CD14-positive monocyte (primary cell): ENCODE measurements around the gene CYB561D2. TPM values are rescaled to one million over a fixed set of nuclear protein-coding genes. Genes with fewer than 3 reads are reported as not detected.
A peak's percentile ranks its signal among the peaks of the same experiment; 100 is the strongest.

Source experiments
- DNase-seq, 3 donors: peaks; one replicate each; pipeline ENCODE4 v3.0.0-alpha.2; 2011 to 2022
- H2AFZ ChIP-seq: 2 replicates; pipeline ENCODE4 v1.6.0; 2012; ENCODE audit warnings: mild to moderate bottlenecking, low read depth, low read length, inconsistent platforms; ENCODE audit not compliant: insufficient read depth, poor library complexity, severe bottlenecking
- H3K27ac ChIP-seq, 2 donors: 1 replicate in 1 of 2; 2 replicates in 1 of 2; pipeline ENCODE4 v1.5.1; 2012 to 2013; ENCODE audit warnings: low read length in 2 of 2, control low read depth in 1 of 2, inconsistent platforms in 1 of 2, low read depth in 1 of 2, mild to moderate bottlenecking in 1 of 2
- H3K27me3 ChIP-seq, 2 donors: one replicate each; pipeline versions ENCODE4 v1.6.0 to v1.6.1; 2011 to 2013; ENCODE audit warnings: low read length in 2 of 2; ENCODE audit not compliant: control insufficient read depth in 2 of 2, insufficient read depth in 2 of 2
- H3K36me3 ChIP-seq, 2 donors: replicated peaks in 1 of 2; 1 replicate in 1 of 2; 2 replicates in 1 of 2; pipeline versions ENCODE4 v1.5.1 to v1.6.1; 2012 to 2013; ENCODE audit warnings: low read length in 2 of 2, control low read depth in 1 of 2, inconsistent platforms in 1 of 2, mild to moderate bottlenecking in 1 of 2; ENCODE audit not compliant: insufficient read depth in 2 of 2, control insufficient read depth in 1 of 2
- H3K4me1 ChIP-seq, 2 donors: 1 replicate in 1 of 2; 2 replicates in 1 of 2; pipeline versions ENCODE4 v1.5.1 to v1.6.1; 2012 to 2013; ENCODE audit warnings: low read length in 2 of 2, control low read depth in 1 of 2, inconsistent platforms in 1 of 2, mild to moderate bottlenecking in 1 of 2, moderate library complexity in 1 of 2; ENCODE audit not compliant: insufficient read depth in 2 of 2, control insufficient read depth in 1 of 2
- H3K4me2 ChIP-seq: replicated peaks from 2 replicates; pipeline ENCODE3; 2012; ENCODE audit warnings: low read length, moderate library complexity, mild to moderate bottlenecking; ENCODE audit not compliant: poor library complexity, severe bottlenecking; ENCODE audit errors: extremely low read depth
- H3K4me3 ChIP-seq, 3 experiments: fragments of 200-600 bp in 1 of 3; sonication (generic) in 1 of 3; replicated peaks in 1 of 3; 1 replicate in 2 of 3; 2 replicates in 1 of 3; pipeline ENCODE4 v1.5.1; 2011 to 2013; ENCODE audit warnings: low read length in 3 of 3, mild to moderate bottlenecking in 3 of 3, control low read depth in 2 of 3, low read depth in 2 of 3, inconsistent platforms in 1 of 3, moderate library complexity in 1 of 3
- H3K79me2 ChIP-seq: 2 replicates; pipeline ENCODE4 v1.6.0; 2012; ENCODE audit warnings: mild to moderate bottlenecking, control low read depth, inconsistent platforms, low read length, moderate library complexity; ENCODE audit not compliant: insufficient read depth
- H3K9ac ChIP-seq: 2 replicates; pipeline ENCODE4 v1.6.0; 2017; ENCODE audit warnings: low read length, mild to moderate bottlenecking; ENCODE audit not compliant: insufficient read depth, poor library complexity, severe bottlenecking
- H3K9me3 ChIP-seq, 2 donors: replicated peaks in 1 of 2; 1 replicate in 1 of 2; 2 replicates in 1 of 2; pipeline versions ENCODE4 v1.5.1 to v1.6.1; 2012 to 2013; ENCODE audit warnings: low read length in 2 of 2, control low read depth in 1 of 2; ENCODE audit not compliant: control insufficient read depth in 1 of 2, insufficient read depth in 1 of 2
- H4K20me1 ChIP-seq: 2 replicates; pipeline ENCODE4 v1.6.0; 2012; ENCODE audit warnings: mild to moderate bottlenecking, low read length, control low read depth, moderate library complexity; ENCODE audit not compliant: insufficient read depth
- H3K27ac Mint-ChIP-seq, 7 donors: one replicate each; pipeline ENCODE4 v1.8.0; 2020; ENCODE audit warnings: mild to moderate bottlenecking in 7 of 7, mixed read lengths in 7 of 7, moderate library complexity in 6 of 7, inconsistent platforms in 2 of 7
- H3K27me3 Mint-ChIP-seq, 3 donors: one replicate each; pipeline ENCODE4 v1.8.0; 2021 to 2022; ENCODE audit warnings: low read depth in 3 of 3, mild to moderate bottlenecking in 3 of 3, mixed read lengths in 3 of 3, moderate library complexity in 3 of 3, inconsistent platforms in 1 of 3
- H3K36me3 Mint-ChIP-seq, 2 donors: one replicate each; pipeline ENCODE4 v1.8.0; 2020; ENCODE audit warnings: mixed read lengths in 2 of 2, inconsistent platforms in 1 of 2, mild to moderate bottlenecking in 1 of 2
- H3K4me1 Mint-ChIP-seq: one replicate; pipeline ENCODE4 v1.8.0; 2020; ENCODE audit warnings: mild to moderate bottlenecking, mixed read lengths
- H3K4me3 Mint-ChIP-seq, 2 donors: one replicate each; pipeline ENCODE4 v1.8.0; 2020; ENCODE audit warnings: mild to moderate bottlenecking in 2 of 2, mixed read lengths in 2 of 2, moderate library complexity in 1 of 2
- H3K9me3 Mint-ChIP-seq, 7 donors: one replicate each; pipeline ENCODE4 v1.8.0; 2020 to 2022; ENCODE audit warnings: mixed read lengths in 7 of 7, mild to moderate bottlenecking in 6 of 7, moderate library complexity in 6 of 7, inconsistent platforms in 2 of 7
- WGBS: methylation state at CpG from one replicate; pipeline ENCODE4 v1.1.5; 2013; ENCODE audit warnings: missing lambda C conversion rate; ENCODE audit not compliant: insufficient coverage; 5-methylcytosine and 5-hydroxymethylcytosine counted together
- intact Hi-C, 2 donors: fragments of 100-400 bp; cut with micrococcal nuclease; formaldehyde crosslinking; loops; one replicate each; pipeline versions ENCODE4 v1.15.0 to v1.15.1; 2023
- polyA plus RNA-seq, 3 donors: library from polyadenylated mRNA; depleted of rRNA in 1 of 3; unstranded in 2 of 3; stranded (reverse) in 1 of 3; fragments of 300-500 nt in 2 of 3; fragments of >200 nt in 1 of 3; fragmentation: Illumina TruSeq in 2 of 3; gene quantifications; 1 replicate in 2 of 3; 2 replicates in 1 of 3; pipeline ENCODE4 v1.2.3, GENCODE V29; 2012 to 2021
- TF ChIP-seq, protein P1 (sequence below): fragments of 200-600 bp; IDR thresholded peaks from one replicate; pipeline ENCODE4 v1.8.0; 2022; ENCODE audit warnings: antibody characterized with exemption, mild to moderate bottlenecking

The CYB561D2 gene
- polyA plus RNA-seq, 3 donors = 78.9 to 94.0 (median 82.5) TPM

- peak overlapping the region in 1 of 3 experiments; percentile 90 for H3K4me3 ChIP-seq
- peaks cover 22 to 35% of the 10 kb centered on the region in 2 donors for H3K36me3 Mint-ChIP-seq
- no peaks in the 10 kb centered on the region for H3K27me3 ChIP-seq
- no peak overlapping the region for H3K9ac ChIP-seq
- peaks cover 52 to 62% of the 10 kb centered on the region in 2 donors for H3K4me1 ChIP-seq
- peak overlapping the region; percentile 66 to 85 for H3K4me3 Mint-ChIP-seq
- H3K79me2 ChIP-seq = peaks cover 21% of the 10 kb centered on the region
- H3K36me3 ChIP-seq = peaks cover 0 to 29% of the 10 kb centered on the region in 2 donors
- TF ChIP-seq, protein P1, sequence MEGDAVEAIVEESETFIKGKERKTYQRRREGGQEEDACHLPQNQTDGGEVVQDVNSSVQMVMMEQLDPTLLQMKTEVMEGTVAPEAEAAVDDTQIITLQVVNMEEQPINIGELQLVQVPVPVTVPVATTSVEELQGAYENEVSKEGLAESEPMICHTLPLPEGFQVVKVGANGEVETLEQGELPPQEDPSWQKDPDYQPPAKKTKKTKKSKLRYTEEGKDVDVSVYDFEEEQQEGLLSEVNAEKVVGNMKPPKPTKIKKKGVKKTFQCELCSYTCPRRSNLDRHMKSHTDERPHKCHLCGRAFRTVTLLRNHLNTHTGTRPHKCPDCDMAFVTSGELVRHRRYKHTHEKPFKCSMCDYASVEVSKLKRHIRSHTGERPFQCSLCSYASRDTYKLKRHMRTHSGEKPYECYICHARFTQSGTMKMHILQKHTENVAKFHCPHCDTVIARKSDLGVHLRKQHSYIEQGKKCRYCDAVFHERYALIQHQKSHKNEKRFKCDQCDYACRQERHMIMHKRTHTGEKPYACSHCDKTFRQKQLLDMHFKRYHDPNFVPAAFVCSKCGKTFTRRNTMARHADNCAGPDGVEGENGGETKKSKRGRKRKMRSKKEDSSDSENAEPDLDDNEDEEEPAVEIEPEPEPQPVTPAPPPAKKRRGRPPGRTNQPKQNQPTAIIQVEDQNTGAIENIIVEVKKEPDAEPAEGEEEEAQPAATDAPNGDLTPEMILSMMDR = no peak
- peak overlapping the region in 6 of 7 donors; percentile 15 to 92 (median 76) for H3K27ac Mint-ChIP-seq
- H3K27ac ChIP-seq = peak overlapping the region; percentile 18 to 81
- no peak for DNase-seq
- H2AFZ ChIP-seq = no peak overlapping the region
- peaks cover 60% of the 10 kb centered on the region for H3K4me1 Mint-ChIP-seq
- no peaks in the 10 kb centered on the region for H3K9me3 ChIP-seq
- no peaks in the 10 kb centered on the region for H3K9me3 Mint-ChIP-seq
- peaks cover 0 to 8% (median 2%) of the 10 kb centered on the region in 3 donors for H3K27me3 Mint-ChIP-seq
- 91% methylated on average over 11 of the region's 11 CpGs for WGBS
- H3K4me2 ChIP-seq = peak overlapping the region; percentile 87
- no peaks in the 10 kb centered on the region for H4K20me1 ChIP-seq
- intact Hi-C loops = no loop called here
These were observed 32.5 kb upstream of the CYB561D2 start for GRCh38 chr3:50318163-50318562.

- Mint-ChIP-seq H3K36me3 (peaks cover 22 to 35% of the 10 kb centered on the region in 2 donors), H3K4me1 (peaks cover 63% of the 10 kb centered on the region)
- intact Hi-C loops = no loop called here
These were observed 32.0 kb upstream of the CYB561D2 start for GRCh38 chr3:50318615-50319014.

More at GRCh38 chr3:50318615-50319014, 32.0 kb upstream of the CYB561D2 start:
- H3K9me3 Mint-ChIP-seq = no peaks in the 10 kb centered on the region
- 23% methylated on average over 8 of the region's 10 CpGs for WGBS
- TF ChIP-seq, protein P1 = no peak
- peaks cover 0 to 8% (median 2%) of the 10 kb centered on the region in 3 donors for H3K27me3 Mint-ChIP-seq
- Histone ChIP-seq H3K9me3 (no peaks in the 10 kb centered on the region), H3K27me3 (no peaks in the 10 kb centered on the region), H3K4me1 (peaks cover 57 to 66% of the 10 kb centered on the region in 2 donors), H3K27ac (peak overlapping the region; percentile 18 to 81), H3K79me2 (peaks cover 21% of the 10 kb centered on the region), H3K4me3 (peak overlapping the region in 1 of 3 experiments; percentile 90), H3K4me2 (peak overlapping the region; percentile 87), H3K36me3 (peaks cover 0 to 29% of the 10 kb centered on the region in 2 donors), H3K9ac (peak overlapping the region; percentile 54), H2AFZ (peak overlapping the region; percentile 80), H4K20me1 (no peaks in the 10 kb centered on the region)
- H3K4me3 Mint-ChIP-seq = peak overlapping the region; percentile 66 to 85
- DNase-seq = peak; percentile 39 to 58 (median 50)
- H3K27ac Mint-ChIP-seq = peak overlapping the region; percentile 79 to 92 (median 89)
